Liver (tissue), 3 donors: ENCODE results near the gene BCL2L13.

Source experiments
- CTCF ChIP-seq: fragments of 150-350 bp; IDR thresholded peaks from 2 replicates; pipeline ENCODE4 v1.5.1; 2017; ENCODE audit warnings: improper control_type of control experiment, low read depth, low read length; ENCODE audit not compliant: missing input control
- JUND ChIP-seq, 2 donors: IDR thresholded peaks; 2 replicates each; pipeline ENCODE4 v1.6.1; 2016; ENCODE audit warnings: antibody characterized with exemption in 2 of 2
- MAX ChIP-seq: IDR thresholded peaks from 2 replicates; pipeline ENCODE4 v1.6.1; 2016; ENCODE audit warnings: antibody characterized with exemption
- RAD21 ChIP-seq, 2 donors: IDR thresholded peaks; 2 replicates each; pipeline ENCODE4 v1.6.1; 2016; ENCODE audit warnings: antibody characterized with exemption in 2 of 2, mild to moderate bottlenecking in 2 of 2
- REST ChIP-seq: IDR thresholded peaks from 2 replicates; pipeline ENCODE4 v1.6.1; 2016; ENCODE audit warnings: antibody characterized with exemption, mild to moderate bottlenecking
- TAF1 ChIP-seq: conservative IDR thresholded peaks from 2 replicates; pipeline ENCODE4 v1.6.1; 2016; ENCODE audit warnings: antibody characterized with exemption, mild to moderate bottlenecking
- donor health status: healthy.
- donor health status: healthy.

DNA sequence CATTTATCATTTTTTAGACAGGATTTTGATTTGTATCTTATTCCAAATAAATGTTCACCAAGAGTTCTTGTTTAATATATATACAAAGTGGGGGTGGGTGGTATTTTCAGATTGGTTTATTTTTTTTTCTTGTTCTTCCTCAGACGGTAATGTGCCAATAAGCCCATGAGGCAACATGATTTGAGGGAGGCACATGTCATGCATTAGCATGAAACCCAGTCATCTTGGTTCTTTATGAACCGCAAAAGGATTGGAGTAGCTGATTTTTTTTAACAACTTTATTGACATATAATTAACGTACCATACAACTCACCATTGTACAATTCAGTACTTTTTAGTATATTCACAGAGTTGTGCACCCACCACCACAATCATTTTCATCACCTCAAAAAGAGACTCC is 2.7 kb downstream of the BCL2L13 start:
- TF ChIP-seq RAD21 (IDR thresholded peaks at IDR 0.05) (no peak), CTCF (no peak), REST (no peak), MAX (no peak), JUND (IDR thresholded peaks at IDR 0.05) (no peak), TAF1 (no peak)
